Activated T-helper 2 cell treated with anti-CD3 and anti-CD28 coated beads, Interferon-gamma antibody, Interleukin-2, Interleukin-4, amounts not matched to agents 10 μg/mL and 5 μg/mL and 100 μg/mL, durations not matched to agents 14 hours and 24 hours and 36 hours (primary cell): Measurements from ENCODE around the gene U2AF2. TPM values are rescaled to one million over a fixed set of nuclear protein-coding genes. Genes with fewer than 3 reads are reported as not detected.

Experiments used
- DNase-seq: peaks from one replicate; pipeline ENCODE4 v3.0.0; 2021; ENCODE audit warnings: low spot score
- H3K27ac Mint-ChIP-seq: one replicate; pipeline ENCODE4 v1.8.0; 2021; ENCODE audit warnings: mixed read lengths
- H3K27me3 Mint-ChIP-seq: one replicate; pipeline ENCODE4 v1.8.0; 2021; ENCODE audit warnings: low read depth, mixed read lengths
- H3K36me3 Mint-ChIP-seq: one replicate; pipeline ENCODE4 v1.8.0; 2021; ENCODE audit warnings: low read depth, mixed read lengths
- H3K4me1 Mint-ChIP-seq: one replicate; pipeline ENCODE4 v1.8.0; 2021; ENCODE audit warnings: low read depth, mixed read lengths
- H3K4me3 Mint-ChIP-seq: one replicate; pipeline ENCODE4 v1.8.0; 2021; ENCODE audit warnings: low read depth, mild to moderate bottlenecking, moderate library complexity, mixed read lengths
- H3K9me3 Mint-ChIP-seq: one replicate; pipeline ENCODE4 v1.8.0; 2021; ENCODE audit warnings: mixed read lengths
- intact Hi-C: fragments of 100-400 bp; cut with micrococcal nuclease; formaldehyde crosslinking; loops from one replicate; pipeline ENCODE4 v1.15.1; 2023
- total RNA-seq: library from RNA; stranded (reverse); gene quantifications from 2 replicates; pipeline ENCODE4 v1.2.3, GENCODE V29; 2022

U2AF2 gene
- total RNA-seq, 1 donor from 2014 or later: 351 TPM

GRCh38 chr19:55615543-55616394, 39.1 kb upstream of the U2AF2 start:
- no peaks in the 10 kb centered on the region for H3K27me3 Mint-ChIP-seq

GRCh38 chr19:55616395-55616875, 38.4 kb upstream of the U2AF2 start:
- H3K4me1 Mint-ChIP-seq: peaks cover 7% of the 10 kb centered on the region
- no peaks in the 10 kb centered on the region for H3K9me3 Mint-ChIP-seq
- peaks cover 36% of the 10 kb centered on the region for H3K36me3 Mint-ChIP-seq
- no peak for DNase-seq
- intact Hi-C loops: no loop called here
- H3K27ac Mint-ChIP-seq: no peak overlapping the region
- H3K4me3 Mint-ChIP-seq: no peak overlapping the region
- no peaks in the 10 kb centered on the region for H3K27me3 Mint-ChIP-seq

More at GRCh38 chr19:55615543-55616394, 39.1 kb upstream of the U2AF2 start:
- H3K27ac Mint-ChIP-seq: no peak overlapping the region
- intact Hi-C loops: no loop called here
- no peak overlapping the region for H3K4me3 Mint-ChIP-seq
- H3K9me3 Mint-ChIP-seq: no peaks in the 10 kb centered on the region
- H3K4me1 Mint-ChIP-seq: peaks cover 7% of the 10 kb centered on the region
- H3K36me3 Mint-ChIP-seq: peaks cover 34% of the 10 kb centered on the region
- DNase-seq: no peak

GRCh38 chr19:55617426-55617825, 37.4 kb upstream of the U2AF2 start:
- no peak overlapping the region for H3K27ac Mint-ChIP-seq
- peaks cover 33% of the 10 kb centered on the region for H3K36me3 Mint-ChIP-seq
- peaks cover 7% of the 10 kb centered on the region for H3K4me1 Mint-ChIP-seq

DNA sequence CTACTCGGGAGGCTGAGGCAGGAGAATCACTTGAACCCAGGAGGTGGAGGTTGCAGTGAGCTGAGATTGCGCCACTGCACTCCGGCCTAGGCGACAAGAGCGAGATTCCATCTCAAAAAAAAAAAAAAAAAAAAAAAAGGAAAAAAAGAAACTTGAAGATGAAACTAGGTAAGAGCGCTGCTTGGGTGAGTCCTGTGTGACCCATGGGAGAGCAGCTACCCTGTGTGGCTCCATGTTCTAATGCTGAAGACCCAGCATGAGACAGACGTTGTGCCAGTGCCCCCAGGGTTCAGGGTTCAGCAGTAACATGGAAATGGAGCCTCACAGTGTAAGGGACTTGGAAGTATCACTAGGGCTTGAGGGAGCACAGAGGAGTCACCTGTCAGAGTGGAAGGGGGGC, 36.4 kb upstream of the U2AF2 start:
- Mint-ChIP-seq H3K36me3 (peaks cover 28% of the 10 kb centered on the region), H3K27ac (no peak overlapping the region), H3K9me3 (no peaks in the 10 kb centered on the region), H3K27me3 (no peaks in the 10 kb centered on the region), H3K4me1 (peaks cover 10% of the 10 kb centered on the region), H3K4me3 (no peak overlapping the region)
- intact Hi-C loops: no loop called here
- no peak for DNase-seq

More at GRCh38 chr19:55617426-55617825, 37.4 kb upstream of the U2AF2 start:
- no peaks in the 10 kb centered on the region for H3K9me3 Mint-ChIP-seq
- H3K4me3 Mint-ChIP-seq: no peak overlapping the region
- intact Hi-C loops: no loop called here
- no peaks in the 10 kb centered on the region for H3K27me3 Mint-ChIP-seq
- no peak for DNase-seq

GRCh38 chr19:55619286-55619685, 35.5 kb upstream of the U2AF2 start:
- H3K36me3 Mint-ChIP-seq: peaks cover 31% of the 10 kb centered on the region
- no peak for DNase-seq
- no peak overlapping the region for H3K4me3 Mint-ChIP-seq
- intact Hi-C loops: no loop called here
- H3K9me3 Mint-ChIP-seq: no peaks in the 10 kb centered on the region
- peaks cover 15% of the 10 kb centered on the region for H3K4me1 Mint-ChIP-seq
- no peak overlapping the region for H3K27ac Mint-ChIP-seq
- no peaks in the 10 kb centered on the region for H3K27me3 Mint-ChIP-seq

GRCh38 chr19:55620410-55621204, 34.2 kb upstream of the U2AF2 start:
- H3K4me3 Mint-ChIP-seq: no peak overlapping the region
- H3K27ac Mint-ChIP-seq: no peak overlapping the region
- no peak for DNase-seq
- peaks cover 22% of the 10 kb centered on the region for H3K4me1 Mint-ChIP-seq
- intact Hi-C loops: loop anchor here (5.0 to 10.0 kb wide), 2 partner anchors 506 to 1158 kb away; partner anchors contain the start of genes LENG9 and PPP1R12C
- peaks cover 31% of the 10 kb centered on the region for H3K36me3 Mint-ChIP-seq
- H3K27me3 Mint-ChIP-seq: no peaks in the 10 kb centered on the region
- H3K9me3 Mint-ChIP-seq: no peaks in the 10 kb centered on the region

DNA sequence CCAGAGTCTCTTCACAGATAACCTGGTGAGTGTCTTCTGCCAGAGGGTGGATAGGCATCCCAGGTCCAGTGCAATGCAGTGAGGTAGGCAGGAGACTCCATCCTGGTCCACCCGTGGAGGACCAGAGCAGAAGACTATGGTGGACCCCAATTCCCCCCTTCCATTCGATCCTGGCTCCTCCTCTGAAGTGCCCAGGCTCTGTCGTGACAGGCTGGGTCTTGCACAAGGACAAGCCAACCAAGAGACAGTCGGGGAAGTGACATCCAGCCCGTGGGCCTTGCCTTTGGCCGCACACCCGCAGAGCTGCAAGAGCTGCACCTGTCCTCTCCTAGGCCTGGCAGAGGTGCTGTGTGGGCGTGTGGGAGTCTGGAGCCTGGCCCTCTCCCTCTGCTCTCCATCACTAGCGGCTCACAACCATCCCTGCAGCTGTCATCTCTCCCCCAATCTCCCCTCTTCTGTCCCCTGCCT, 33.6 kb upstream of the U2AF2 start:
- Mint-ChIP-seq H3K27me3 (no peaks in the 10 kb centered on the region), H3K9me3 (no peaks in the 10 kb centered on the region), H3K4me3 (no peak overlapping the region), H3K36me3 (peaks cover 31% of the 10 kb centered on the region), H3K4me1 (peaks cover 25% of the 10 kb centered on the region), H3K27ac (no peak overlapping the region)
- intact Hi-C loops: loop anchor here (5.0 to 10.0 kb wide), 2 partner anchors 506 to 1159 kb away; partner anchors contain the start of genes LENG9 and PPP1R12C
- no peak for DNase-seq

DNA sequence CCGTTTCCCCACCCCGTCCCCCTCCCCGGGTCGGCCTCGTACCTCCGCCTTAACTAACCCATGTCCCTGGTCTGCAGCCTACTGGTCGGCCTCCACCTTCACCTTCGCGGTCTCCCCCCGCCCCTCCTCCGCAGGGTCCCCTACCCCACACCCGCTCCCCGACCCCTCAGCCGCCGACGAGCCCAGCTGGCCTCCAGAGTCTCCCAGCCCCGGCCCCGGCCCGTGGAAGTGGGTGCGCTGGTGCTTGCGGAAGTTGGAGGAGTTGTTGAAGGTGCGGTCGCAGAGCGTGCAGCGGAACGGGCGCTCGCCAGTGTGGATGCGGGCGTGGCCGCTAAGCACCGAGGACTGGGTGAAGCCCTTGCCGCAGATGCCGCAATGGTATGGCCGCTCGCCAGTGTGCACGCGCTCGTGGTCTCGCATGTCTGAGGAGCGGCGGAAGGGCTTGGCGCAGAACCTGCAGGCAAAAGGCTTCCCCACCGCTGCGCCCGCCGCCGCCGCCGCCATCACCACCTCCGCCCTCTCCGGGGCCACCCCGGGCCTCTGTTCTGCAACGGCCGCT, 33.1 kb upstream of the U2AF2 start:
- Mint-ChIP-seq H3K36me3 (peaks cover 27% of the 10 kb centered on the region), H3K27ac (no peak overlapping the region), H3K4me3 (no peak overlapping the region), H3K4me1 (peaks cover 30% of the 10 kb centered on the region), H3K9me3 (no peaks in the 10 kb centered on the region), H3K27me3 (peaks cover under 1% of the 10 kb centered on the region)
- no peak for DNase-seq
- intact Hi-C loops: loop anchor here (5.0 to 10.0 kb wide), 2 partner anchors 507 to 1159 kb away; partner anchors contain the start of genes LENG9 and PPP1R12C

DNA sequence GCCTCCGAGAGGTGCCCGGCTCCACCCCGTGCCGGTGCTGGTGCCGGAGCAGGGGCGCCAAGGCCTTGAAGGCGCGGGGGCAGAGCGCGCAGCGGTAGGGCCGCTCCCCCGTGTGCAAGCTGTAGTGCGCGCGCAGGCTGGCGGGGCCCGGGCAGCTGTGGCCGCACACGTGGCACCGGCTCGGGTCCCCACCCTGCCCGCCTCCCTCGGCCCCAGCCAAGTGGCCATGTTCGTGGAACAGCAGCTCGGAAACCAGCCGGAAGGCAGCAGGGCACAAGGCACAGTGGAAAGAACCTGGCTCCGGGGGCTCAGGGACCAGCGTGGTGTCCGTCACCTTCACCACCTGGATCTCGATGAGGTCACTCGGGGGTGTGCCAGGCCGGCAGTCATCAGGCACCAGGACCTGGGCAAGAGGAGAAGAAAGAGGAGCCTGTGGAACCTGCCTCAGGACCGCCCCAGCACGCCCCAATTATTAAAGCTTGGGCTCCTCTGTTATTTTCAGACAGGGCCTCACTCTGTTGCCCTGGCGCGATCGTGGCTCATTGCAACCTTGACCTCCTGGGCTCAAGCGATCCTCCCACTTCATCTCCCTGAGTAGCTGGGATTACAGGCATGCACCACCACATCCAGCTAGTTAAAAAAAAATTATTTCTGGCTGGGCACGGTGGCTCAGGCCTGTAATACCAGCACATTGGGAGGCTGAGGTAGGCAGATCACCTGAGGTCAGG, 32.4 kb upstream of the U2AF2 start:
- Mint-ChIP-seq H3K9me3 (no peaks in the 10 kb centered on the region), H3K27me3 (peaks cover 3% of the 10 kb centered on the region), H3K4me1 (peaks cover 36% of the 10 kb centered on the region), H3K4me3 (no peak overlapping the region), H3K36me3 (peaks cover 21% of the 10 kb centered on the region), H3K27ac (no peak overlapping the region)
- DNase-seq: no peak
- intact Hi-C loops: loop anchor here (5.0 to 10.0 kb wide), 2 partner anchors 508 to 1160 kb away; partner anchors contain the start of genes LENG9 and PPP1R12C

- Mint-ChIP-seq H3K27ac (no peak overlapping the region), H3K9me3 (no peaks in the 10 kb centered on the region), H3K4me3 (no peak overlapping the region), H3K4me1 (peaks cover 36% of the 10 kb centered on the region), H3K27me3 (peaks cover 6% of the 10 kb centered on the region), H3K36me3 (peaks cover 17% of the 10 kb centered on the region)
- DNase-seq: no peak
- intact Hi-C loops: loop anchor here (5.0 to 10.0 kb wide), 2 partner anchors 508 to 1161 kb away; partner anchors contain the start of genes LENG9 and PPP1R12C
Measured at GRCh38 chr19:55623130-55623529, 31.7 kb upstream of the U2AF2 start.

DNA sequence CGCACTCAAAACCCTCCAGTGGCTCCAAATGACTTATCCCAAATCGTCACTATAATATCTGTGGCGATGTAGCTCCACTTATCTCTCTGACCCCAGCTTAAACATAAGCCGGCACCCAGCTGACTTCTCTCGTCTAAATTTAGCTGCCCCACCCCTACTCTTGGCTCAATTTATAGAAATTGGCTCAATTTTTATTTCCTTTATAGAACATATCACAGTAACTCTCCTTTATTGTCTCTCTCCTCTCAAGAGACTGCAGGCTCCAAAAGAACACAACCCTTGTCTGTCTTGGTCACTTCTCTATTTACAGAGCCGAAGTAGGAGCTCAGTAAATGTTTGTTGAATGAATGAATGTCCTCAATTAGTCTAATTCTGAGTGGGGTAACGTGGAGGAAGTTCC, 31.3 kb upstream of the U2AF2 start:
- no peak overlapping the region for H3K4me3 Mint-ChIP-seq

More for the DNA sequence above, 31.3 kb upstream of the U2AF2 start:
- Mint-ChIP-seq H3K9me3 (no peaks in the 10 kb centered on the region), H3K36me3 (peaks cover 17% of the 10 kb centered on the region), H3K4me1 (peaks cover 36% of the 10 kb centered on the region), H3K27me3 (peaks cover 6% of the 10 kb centered on the region), H3K27ac (no peak overlapping the region)
- intact Hi-C loops: loop anchor here (5.0 to 10.0 kb wide), 2 partner anchors 509 to 1161 kb away; partner anchors contain the start of genes LENG9 and PPP1R12C
- DNase-seq: no peak
